KMS-11 (cell line): ENCODE results near the gene PRPF6.

Experiments used
- H2AFZ ChIP-seq: fragments of 200-600 bp; sonication (generic); 2 replicates; pipeline ENCODE4 v1.6.1; 2016; ENCODE audit warnings: antibody characterized with exemption, mixed run types, low read depth
- H3K27ac ChIP-seq: fragments of 200-600 bp; sonication (generic); 2 replicates; pipeline ENCODE4 v1.6.1; 2016; ENCODE audit warnings: mild to moderate bottlenecking, mixed run types
- H3K27me3 ChIP-seq: fragments of 200-600 bp; sonication (generic); 2 replicates; pipeline ENCODE4 v1.6.1; 2017; ENCODE audit warnings: mild to moderate bottlenecking, low read depth, mixed run types, moderate library complexity; ENCODE audit not compliant: insufficient read depth
- H3K36me3 ChIP-seq: fragments of 200-600 bp; sonication (generic); 2 replicates; pipeline ENCODE4 v1.6.1; 2017; ENCODE audit warnings: mild to moderate bottlenecking, mixed run types; ENCODE audit not compliant: insufficient read depth
- H3K4me1 ChIP-seq: fragments of 200-600 bp; sonication (generic); 2 replicates; pipeline ENCODE4 v1.6.1; 2016; ENCODE audit warnings: mild to moderate bottlenecking, low read depth, mixed run types; ENCODE audit not compliant: poor library complexity, severe bottlenecking
- H3K4me2 ChIP-seq: fragments of 200-600 bp; sonication (generic); 2 replicates; pipeline ENCODE4 v1.7.0; 2016; ENCODE audit warnings: mild to moderate bottlenecking, mixed run types
- H3K4me3 ChIP-seq: fragments of 200-600 bp; sonication (generic); IDR thresholded peaks from 2 replicates; pipeline ENCODE4 v1.6.1; 2017; ENCODE audit warnings: low read depth, low read length, mixed read lengths; ENCODE audit not compliant: insufficient read depth
- H3K79me2 ChIP-seq: fragments of 200-600 bp; sonication (generic); 2 replicates; pipeline ENCODE4 v1.6.1; 2016; ENCODE audit warnings: low read depth, mixed run types; ENCODE audit not compliant: insufficient read depth
- H3K9ac ChIP-seq: fragments of 200-600 bp; sonication (generic); 2 replicates; pipeline ENCODE4 v1.6.1; 2016; ENCODE audit warnings: mild to moderate bottlenecking, mixed run types
- H4K20me1 ChIP-seq: fragments of 200-600 bp; sonication (generic); 2 replicates; pipeline ENCODE4 v1.6.1; 2016; ENCODE audit warnings: mild to moderate bottlenecking, mixed run types; ENCODE audit not compliant: insufficient read depth
- TF ChIP-seq, protein P1 (sequence below): fragments of 200-600 bp; sonication (generic); conservative IDR thresholded peaks from 2 replicates; pipeline ENCODE4 v1.6.1; 2017; ENCODE audit warnings: low read depth, mild to moderate bottlenecking, antibody characterized with exemption, low read length, moderate library complexity, mixed read lengths

Gene PRPF6

DNA sequence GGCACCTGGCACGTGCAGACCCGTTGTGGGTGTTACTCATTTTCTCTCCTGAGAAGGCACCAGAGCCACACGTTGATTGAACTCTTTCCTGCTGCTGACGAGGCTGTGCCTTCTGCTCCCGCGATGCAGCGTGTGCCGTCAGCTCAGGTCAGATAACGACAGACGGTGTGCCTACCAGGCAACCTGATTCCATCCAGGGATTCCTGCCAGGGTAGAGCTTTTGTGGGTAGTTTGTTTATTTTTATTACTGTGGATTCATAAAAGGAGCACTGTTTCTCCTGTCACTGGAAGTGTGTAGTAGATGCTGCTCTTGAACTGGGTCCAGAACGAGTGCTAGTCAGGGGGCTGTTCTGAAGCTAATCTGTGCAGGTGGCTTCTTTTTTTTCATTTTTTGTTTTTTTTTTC lies 20.7 kb downstream of the PRPF6 start:
- TF ChIP-seq, protein P1, sequence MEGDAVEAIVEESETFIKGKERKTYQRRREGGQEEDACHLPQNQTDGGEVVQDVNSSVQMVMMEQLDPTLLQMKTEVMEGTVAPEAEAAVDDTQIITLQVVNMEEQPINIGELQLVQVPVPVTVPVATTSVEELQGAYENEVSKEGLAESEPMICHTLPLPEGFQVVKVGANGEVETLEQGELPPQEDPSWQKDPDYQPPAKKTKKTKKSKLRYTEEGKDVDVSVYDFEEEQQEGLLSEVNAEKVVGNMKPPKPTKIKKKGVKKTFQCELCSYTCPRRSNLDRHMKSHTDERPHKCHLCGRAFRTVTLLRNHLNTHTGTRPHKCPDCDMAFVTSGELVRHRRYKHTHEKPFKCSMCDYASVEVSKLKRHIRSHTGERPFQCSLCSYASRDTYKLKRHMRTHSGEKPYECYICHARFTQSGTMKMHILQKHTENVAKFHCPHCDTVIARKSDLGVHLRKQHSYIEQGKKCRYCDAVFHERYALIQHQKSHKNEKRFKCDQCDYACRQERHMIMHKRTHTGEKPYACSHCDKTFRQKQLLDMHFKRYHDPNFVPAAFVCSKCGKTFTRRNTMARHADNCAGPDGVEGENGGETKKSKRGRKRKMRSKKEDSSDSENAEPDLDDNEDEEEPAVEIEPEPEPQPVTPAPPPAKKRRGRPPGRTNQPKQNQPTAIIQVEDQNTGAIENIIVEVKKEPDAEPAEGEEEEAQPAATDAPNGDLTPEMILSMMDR = no peak
- no peak overlapping the region for H3K4me2 ChIP-seq
- H3K9ac ChIP-seq = no peak overlapping the region
- no peak overlapping the region for H3K4me3 ChIP-seq
- H4K20me1 ChIP-seq = no peaks in the 10 kb centered on the region
- H3K27me3 ChIP-seq = no peaks in the 10 kb centered on the region
- no peaks in the 10 kb centered on the region for H3K4me1 ChIP-seq
- no peaks in the 10 kb centered on the region for H3K79me2 ChIP-seq
- H3K36me3 ChIP-seq = peaks cover 13% of the 10 kb centered on the region
- H2AFZ ChIP-seq = no peak overlapping the region
- H3K27ac ChIP-seq = no peak overlapping the region

- Histone ChIP-seq H4K20me1 (no peaks in the 10 kb centered on the region), H2AFZ (no peak overlapping the region), H3K27me3 (no peaks in the 10 kb centered on the region), H3K4me3 (no peak overlapping the region), H3K79me2 (no peaks in the 10 kb centered on the region), H3K9ac (no peak overlapping the region), H3K36me3 (peaks cover 12% of the 10 kb centered on the region), H3K4me1 (no peaks in the 10 kb centered on the region), H3K27ac (no peak overlapping the region), H3K4me2 (no peak overlapping the region)
- TF ChIP-seq, protein P1 = no peak
Observed at GRCh38 chr20:64003960-64004725, 23.2 kb downstream of the PRPF6 start.

- no peaks in the 10 kb centered on the region for H3K27me3 ChIP-seq
- H3K4me1 ChIP-seq = no peaks in the 10 kb centered on the region
- H3K4me3 ChIP-seq = no peak overlapping the region
- H2AFZ ChIP-seq = no peak overlapping the region
- no peak overlapping the region for H3K9ac ChIP-seq
- TF ChIP-seq, protein P1 = no peak
- H3K27ac ChIP-seq = no peak overlapping the region
- H3K4me2 ChIP-seq = no peak overlapping the region
- H3K79me2 ChIP-seq = no peaks in the 10 kb centered on the region
- no peaks in the 10 kb centered on the region for H4K20me1 ChIP-seq
- peaks cover 12% of the 10 kb centered on the region; the same call in 1 of the 2 replicates for H3K36me3 ChIP-seq
Observed at GRCh38 chr20:64005394-64005793, 24.5 kb downstream of the PRPF6 start.

GRCh38 chr20:64006490-64006889 lies 25.6 kb downstream of the PRPF6 start:
- TF ChIP-seq, protein P1 = no peak
- Histone ChIP-seq H4K20me1 (no peaks in the 10 kb centered on the region), H3K4me1 (no peaks in the 10 kb centered on the region), H3K4me3 (no peak overlapping the region), H2AFZ (no peak overlapping the region), H3K27ac (no peak overlapping the region), H3K79me2 (no peaks in the 10 kb centered on the region), H3K4me2 (no peak overlapping the region), H3K9ac (no peak overlapping the region), H3K36me3 (peaks cover 21% of the 10 kb centered on the region; the same call in 1 of the 2 replicates), H3K27me3 (no peaks in the 10 kb centered on the region)
